ENCODE data around the gene PGAP6.
A peak's percentile ranks its signal among the peaks of the same experiment; 100 is the strongest.

DNA sequence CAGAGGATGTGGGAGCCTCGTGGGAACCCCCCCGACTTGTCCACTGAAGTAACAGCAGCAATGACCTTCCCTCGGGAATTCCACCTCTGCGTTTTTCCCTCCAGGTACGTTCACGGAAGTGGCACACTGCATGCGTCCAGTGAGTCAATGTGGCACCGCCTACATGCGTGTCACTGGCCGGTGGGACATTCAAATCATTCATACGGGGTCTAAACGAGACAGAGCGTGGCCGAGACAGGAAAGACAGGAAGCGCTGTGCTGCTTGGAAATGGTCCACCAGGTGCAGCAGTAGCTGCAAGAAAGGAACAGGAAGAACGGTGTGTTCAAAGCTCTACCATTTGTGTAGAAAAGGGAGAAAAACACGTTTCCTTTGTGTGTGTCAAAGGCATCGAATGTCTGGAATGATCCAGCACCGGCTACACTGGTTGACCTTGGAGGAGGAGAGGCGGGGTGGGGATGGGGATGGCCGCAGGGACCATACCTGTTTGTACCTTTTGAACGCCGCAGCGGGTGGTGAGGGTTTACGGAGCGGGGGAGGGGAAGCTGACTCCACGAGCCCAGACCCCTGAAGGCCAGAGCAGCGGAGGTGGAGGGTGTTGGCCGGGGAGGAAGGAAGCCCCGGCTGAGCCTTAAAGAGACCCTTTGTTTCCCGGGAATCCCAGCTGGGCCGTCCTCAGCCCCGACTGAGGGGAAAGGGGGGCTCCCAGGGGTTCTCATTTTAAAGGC, 1.7 kb upstream of the PGAP6 start:
- TF ChIP-seq POLR2A (IDR thresholded peaks at IDR 0.05; ENCODE audit: low read depth, low read length) (no peak), POLR2AphosphoS5 (IDR thresholded peaks at IDR 0.05; ENCODE audit: low read depth, low read length) (0 out of 2 replicates have a peak, but pooled peaks have one; percentile 19), TAF1 (IDR thresholded peaks at IDR 0.05; ENCODE audit: low read depth, low read length) (no peak), POU2F2 (IDR thresholded peaks at IDR 0.05; ENCODE audit: low read depth, low read length) (no peak)

Data from GM12891 (cell line).